ENCODE results near the gene TRAT1. TPM values are rescaled to one million over a fixed set of nuclear protein-coding genes. Genes with fewer than 3 reads are reported as not detected.

The TRAT1 gene
- total RNA-seq, 2 donors from 2014 or later, result not detected

- H3K27ac ChIP-seq, result no peak overlapping the region
- no peaks in the 10 kb centered on the region for H3K36me3 ChIP-seq (replicated peaks in 1 of 2; ENCODE audit: insufficient read depth in 1 of 2, low read depth in 2 of 2)
- 45 to 85% methylated on average over 3 of the region's 3 CpGs for WGBS, 2 donors
- no peaks in the 10 kb centered on the region for H3K27me3 ChIP-seq
- no peak for TF ChIP-seq CTCF (IDR thresholded peaks at IDR 0.05)
- no peak for TF ChIP-seq POLR2A (IDR thresholded peaks at IDR 0.05)
- H3K4me3 ChIP-seq, result no peak overlapping the region
- no peaks in the 10 kb centered on the region for H3K9me3 ChIP-seq
- ATAC-seq, result no peak
- no peak for DNase-seq
- no peaks in the 10 kb centered on the region for H3K4me1 ChIP-seq
- intact Hi-C loops (cut with DNase I), result no loop called here
Measured at GRCh38 chr3:108897883-108898282, 75.3 kb downstream of the TRAT1 start.

DNA sequence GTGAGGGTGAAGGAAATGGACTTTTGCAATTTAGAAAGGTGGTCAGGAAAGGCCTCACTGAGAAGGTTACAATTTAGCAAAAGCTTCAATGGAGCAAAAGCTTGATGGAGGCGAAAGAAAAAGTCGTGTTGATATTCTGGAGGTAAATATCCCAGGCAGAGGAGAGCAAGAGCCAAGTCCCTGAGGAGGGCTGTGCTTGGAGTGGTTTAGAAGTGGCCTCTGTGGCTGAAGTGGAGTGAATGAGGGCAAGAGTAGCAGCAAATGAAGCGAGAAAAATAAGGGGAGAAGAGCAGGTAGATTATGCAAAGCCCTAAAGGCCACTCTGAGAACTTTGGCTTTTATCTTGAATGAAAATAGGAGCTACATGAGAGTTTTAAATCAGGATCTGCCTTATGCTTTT is 76.9 kb downstream of the TRAT1 start:
- intact Hi-C loops (cut with DNase I), result no loop called here
- H3K9me3 ChIP-seq, result no peaks in the 10 kb centered on the region
- no peak for TF ChIP-seq POLR2A (IDR thresholded peaks at IDR 0.05)
- no peak for TF ChIP-seq CTCF (IDR thresholded peaks at IDR 0.05)
- H3K4me3 ChIP-seq, result no peak overlapping the region
- DNase-seq (no peak), ATAC-seq (no peak)
- no peaks in the 10 kb centered on the region for H3K36me3 ChIP-seq (replicated peaks in 1 of 2; ENCODE audit: insufficient read depth in 1 of 2, low read depth in 2 of 2)
- no peaks in the 10 kb centered on the region for H3K4me1 ChIP-seq
- H3K27ac ChIP-seq, result no peak overlapping the region
- WGBS, 2 donors, result 70 to 75% methylated on average over 3 of the region's 3 CpGs
- no peaks in the 10 kb centered on the region for H3K27me3 ChIP-seq

Other genes with a start within 250 kb of the TRAT1 start
- 1 to 10 TPM in 1 of 2 donors, under 1 TPM in 1; 0.33 to 3.6 TPM for gene CIP2A, start 233.3 kb upstream of the TRAT1 start, total RNA-seq
- gene DZIP3, start 233.1 kb upstream of the TRAT1 start, total RNA-seq, result 1 to 10 TPM; 3.6 to 8.8 TPM
- not detected for gene RETNLB, start 65.4 kb upstream of the TRAT1 start, total RNA-seq
- 1 to 10 TPM in 1 of 2 donors, under 1 TPM in 1; 0.99 to 4.4 TPM for gene GUCA1C, start 131.1 kb downstream of the TRAT1 start, total RNA-seq

Measured in body of pancreas (tissue), 4 donors.